ENCODE measurements around the gene DMD. TPM values are rescaled to one million over a fixed set of nuclear protein-coding genes. Genes with fewer than 3 reads are reported as not detected.
"Not testable (repeated sequence)": the region's sequence is repeated elsewhere in the genome, so short reads cannot be mapped to it uniquely, and the experiment has no call there.

The DMD gene
- total and polyA plus RNA-seq, 8 donors, result 6.8 to 117 (median 44.2) TPM

DNA sequence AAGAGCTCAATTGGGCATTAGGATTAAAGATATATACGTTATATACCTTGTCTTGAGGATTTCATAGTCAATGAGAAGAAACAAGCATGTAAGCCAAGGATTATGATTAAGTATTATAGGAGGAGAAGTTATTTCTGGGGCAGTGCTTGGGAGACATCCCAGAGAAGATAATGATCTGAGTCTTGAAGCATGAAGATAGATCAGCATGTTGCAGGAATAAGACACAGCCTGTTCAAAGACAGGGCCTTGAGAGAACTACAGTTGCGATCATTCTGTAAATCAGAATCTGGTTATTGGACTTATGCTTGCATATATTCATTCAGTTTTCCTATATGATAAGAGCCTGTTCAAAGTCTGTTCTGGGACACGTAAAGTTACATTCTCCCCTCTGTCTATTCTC lies 1277.3 kb downstream of the DMD start:
- 70 to 93% (median 80%) methylated on average over 3 of the region's 3 CpGs for WGBS, 5 donors
- H3K36me3 ChIP-seq, result no peaks in the 10 kb centered on the region
- H3K4me3 ChIP-seq, result no peak overlapping the region
- H3K27ac ChIP-seq, result no peak overlapping the region
- TF ChIP-seq POLR2AphosphoS5 (IDR thresholded peaks at IDR 0.05), result no peak
- TF ChIP-seq EP300 (IDR thresholded peaks at IDR 0.05), result no peak
- no peak for TF ChIP-seq POLR2A (IDR thresholded peaks at IDR 0.05)
- TF ChIP-seq, protein P1, sequence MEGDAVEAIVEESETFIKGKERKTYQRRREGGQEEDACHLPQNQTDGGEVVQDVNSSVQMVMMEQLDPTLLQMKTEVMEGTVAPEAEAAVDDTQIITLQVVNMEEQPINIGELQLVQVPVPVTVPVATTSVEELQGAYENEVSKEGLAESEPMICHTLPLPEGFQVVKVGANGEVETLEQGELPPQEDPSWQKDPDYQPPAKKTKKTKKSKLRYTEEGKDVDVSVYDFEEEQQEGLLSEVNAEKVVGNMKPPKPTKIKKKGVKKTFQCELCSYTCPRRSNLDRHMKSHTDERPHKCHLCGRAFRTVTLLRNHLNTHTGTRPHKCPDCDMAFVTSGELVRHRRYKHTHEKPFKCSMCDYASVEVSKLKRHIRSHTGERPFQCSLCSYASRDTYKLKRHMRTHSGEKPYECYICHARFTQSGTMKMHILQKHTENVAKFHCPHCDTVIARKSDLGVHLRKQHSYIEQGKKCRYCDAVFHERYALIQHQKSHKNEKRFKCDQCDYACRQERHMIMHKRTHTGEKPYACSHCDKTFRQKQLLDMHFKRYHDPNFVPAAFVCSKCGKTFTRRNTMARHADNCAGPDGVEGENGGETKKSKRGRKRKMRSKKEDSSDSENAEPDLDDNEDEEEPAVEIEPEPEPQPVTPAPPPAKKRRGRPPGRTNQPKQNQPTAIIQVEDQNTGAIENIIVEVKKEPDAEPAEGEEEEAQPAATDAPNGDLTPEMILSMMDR (IDR thresholded peaks at IDR 0.05), result no peak
- H3K27me3 ChIP-seq, result no peaks in the 10 kb centered on the region
- no peak for DNase-seq
- intact Hi-C loops (cut with DNase I; ENCODE audit: low total_unique reads), result no loop called here
- H3K9me3 ChIP-seq, result no peaks in the 10 kb centered on the region
- H3K4me1 ChIP-seq, result peaks cover 0 to 4% (median 0%) of the 10 kb centered on the region in 4 donors

- intact Hi-C loops (cut with DNase I; ENCODE audit: low total_unique reads), result no loop called here
- TF ChIP-seq POLR2AphosphoS5 (IDR thresholded peaks at IDR 0.05) (no peak), POLR2A (IDR thresholded peaks at IDR 0.05) (no peak), EP300 (IDR thresholded peaks at IDR 0.05) (no peak)
- TF ChIP-seq, protein P1 (IDR thresholded peaks at IDR 0.05), result no peak
- Histone ChIP-seq H3K9me3 (no peaks in the 10 kb centered on the region), H3K36me3 (no peaks in the 10 kb centered on the region), H3K4me1 (peaks cover 0 to 4% (median 0%) of the 10 kb centered on the region in 4 donors), H3K27ac (no peak overlapping the region), H3K27me3 (no peaks in the 10 kb centered on the region), H3K4me3 (no peak overlapping the region)
- WGBS, 5 donors, result 70 to 94% (median 89%) methylated on average over 1 of the region's 1 CpG
- DNase-seq, result no peak
Measured at GRCh38 chrX:31932769-31933168, 1278.6 kb downstream of the DMD start.

- 78 to 97% (median 93%) methylated on average over 11 of the region's 11 CpGs for WGBS, 5 donors
Measured at GRCh38 chrX:31932320-31932719, 1279.0 kb downstream of the DMD start.

DNA sequence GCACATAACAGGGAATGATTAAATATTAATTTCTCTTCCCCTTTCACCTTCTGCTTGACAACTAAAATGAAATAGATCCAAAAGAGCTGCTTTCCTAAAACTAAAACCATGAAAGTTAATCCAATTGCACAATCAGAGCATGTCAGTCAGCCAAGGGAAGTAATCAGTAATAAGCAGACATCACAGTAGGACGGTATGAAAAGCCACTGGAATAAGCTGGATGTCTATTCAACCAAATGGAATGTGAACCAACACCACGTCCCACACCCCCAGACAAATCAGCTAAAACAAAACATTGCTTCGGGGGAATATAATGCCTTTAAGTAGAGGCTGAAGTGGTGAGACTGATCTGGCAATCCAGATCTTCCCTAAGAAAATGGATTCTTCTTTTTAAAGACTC lies 1280.1 kb downstream of the DMD start:
- TF ChIP-seq POLR2AphosphoS5 (IDR thresholded peaks at IDR 0.05) (no peak), EP300 (IDR thresholded peaks at IDR 0.05) (no peak), POLR2A (IDR thresholded peaks at IDR 0.05) (no peak)
- WGBS, 5 donors, result 17 to 35% (median 25%) methylated on average over 3 of the region's 3 CpGs
- DNase-seq, result no peak
- Histone ChIP-seq H3K4me1 (peaks cover 0 to 4% (median 0%) of the 10 kb centered on the region in 4 donors), H3K9me3 (no peaks in the 10 kb centered on the region), H3K27ac (no peak overlapping the region), H3K4me3 (no peak overlapping the region), H3K36me3 (no peaks in the 10 kb centered on the region), H3K27me3 (no peaks in the 10 kb centered on the region)
- intact Hi-C loops (cut with DNase I; ENCODE audit: low total_unique reads), result no loop called here

More at GRCh38 chrX:31932320-31932719, 1279.0 kb downstream of the DMD start:
- H3K36me3 ChIP-seq; H3K4me3 ChIP-seq; H3K27ac ChIP-seq; intact Hi-C loops (cut with DNase I; ENCODE audit: low total_unique reads); H3K9me3 ChIP-seq; H3K27me3 ChIP-seq; H3K4me1 ChIP-seq; DNase-seq: not testable (repeated sequence)

DNA sequence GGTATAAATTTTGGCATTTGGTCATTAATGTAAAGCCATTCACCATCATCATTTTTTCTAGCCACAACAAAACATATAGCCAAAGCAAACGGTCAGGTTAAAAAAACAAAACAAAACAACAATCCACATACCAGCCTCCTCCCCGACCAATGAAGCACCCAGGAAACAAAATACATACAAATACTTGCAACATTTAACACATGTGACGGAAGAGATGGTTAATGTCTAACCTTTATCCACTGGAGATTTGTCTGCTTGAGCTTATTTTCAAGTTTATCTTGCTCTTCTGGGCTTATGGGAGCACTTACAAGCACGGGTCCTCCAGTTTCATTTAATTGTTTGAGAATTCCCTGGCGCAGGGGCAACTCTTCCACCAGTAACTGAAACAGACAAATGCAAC lies 1282.0 kb downstream of the DMD start:
- Histone ChIP-seq H3K36me3 (no peaks in the 10 kb centered on the region), H3K9me3 (no peaks in the 10 kb centered on the region), H3K27ac (no peak overlapping the region), H3K4me3 (no peak overlapping the region), H3K27me3 (no peaks in the 10 kb centered on the region), H3K4me1 (peaks cover 0 to 4% (median 0%) of the 10 kb centered on the region in 4 donors)
- DNase-seq, result no peak
- 66 to 82% (median 74%) methylated on average over 5 of the region's 5 CpGs for WGBS, 5 donors
- TF ChIP-seq POLR2AphosphoS5 (IDR thresholded peaks at IDR 0.05) (no peak), POLR2A (IDR thresholded peaks at IDR 0.05) (no peak), EP300 (IDR thresholded peaks at IDR 0.05) (no peak)
- TF ChIP-seq, protein P1 (IDR thresholded peaks at IDR 0.05), result no peak
- intact Hi-C loops (cut with DNase I; ENCODE audit: low total_unique reads), result no loop called here
